Measurements from ENCODE around the gene RHBDD1.
A peak's percentile ranks its signal among the peaks of the same experiment; 100 is the strongest.

RHBDD1 gene

DNA sequence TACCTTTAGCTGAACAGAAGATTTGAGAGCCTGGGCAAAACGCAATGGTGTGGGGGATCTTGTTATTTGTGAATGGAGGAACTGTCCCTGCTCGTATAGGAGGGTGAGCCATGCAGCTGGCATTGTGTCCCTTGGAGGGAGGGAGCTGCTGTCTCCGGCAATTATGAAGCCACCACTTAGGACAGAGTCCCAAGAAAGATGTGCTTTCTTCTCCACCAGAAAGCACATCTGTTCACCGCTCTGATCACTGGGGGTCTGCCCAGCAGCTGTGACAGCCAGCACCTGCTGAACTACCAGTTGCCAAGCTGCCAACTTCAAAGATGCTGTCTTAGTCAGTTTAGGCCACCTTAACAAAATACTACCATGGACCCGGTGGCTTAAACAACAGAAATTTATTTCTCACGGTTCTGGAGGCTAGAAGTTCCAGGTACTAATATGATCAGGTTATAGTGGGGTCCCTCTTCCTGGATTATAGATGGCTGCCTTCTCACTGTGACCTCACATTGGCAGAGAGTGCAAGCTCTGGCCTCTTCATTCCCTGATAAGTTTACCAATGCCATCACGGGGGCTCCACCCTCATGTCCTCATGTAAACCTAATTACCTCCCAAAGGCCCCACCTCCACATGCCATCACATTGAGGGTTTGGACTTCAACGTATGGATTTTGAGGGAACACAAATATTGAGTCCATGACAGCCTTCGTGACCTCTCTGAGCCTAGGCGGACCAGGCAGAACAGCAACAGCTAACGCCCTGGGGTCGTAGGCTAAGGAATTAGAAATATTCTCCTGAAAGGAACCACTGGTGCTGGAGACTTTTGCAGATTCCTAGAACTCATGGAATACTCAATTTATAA, 148.3 kb downstream of the RHBDD1 start:
- DNase-seq (ENCODE audit: low spot score), result no peak

DNA sequence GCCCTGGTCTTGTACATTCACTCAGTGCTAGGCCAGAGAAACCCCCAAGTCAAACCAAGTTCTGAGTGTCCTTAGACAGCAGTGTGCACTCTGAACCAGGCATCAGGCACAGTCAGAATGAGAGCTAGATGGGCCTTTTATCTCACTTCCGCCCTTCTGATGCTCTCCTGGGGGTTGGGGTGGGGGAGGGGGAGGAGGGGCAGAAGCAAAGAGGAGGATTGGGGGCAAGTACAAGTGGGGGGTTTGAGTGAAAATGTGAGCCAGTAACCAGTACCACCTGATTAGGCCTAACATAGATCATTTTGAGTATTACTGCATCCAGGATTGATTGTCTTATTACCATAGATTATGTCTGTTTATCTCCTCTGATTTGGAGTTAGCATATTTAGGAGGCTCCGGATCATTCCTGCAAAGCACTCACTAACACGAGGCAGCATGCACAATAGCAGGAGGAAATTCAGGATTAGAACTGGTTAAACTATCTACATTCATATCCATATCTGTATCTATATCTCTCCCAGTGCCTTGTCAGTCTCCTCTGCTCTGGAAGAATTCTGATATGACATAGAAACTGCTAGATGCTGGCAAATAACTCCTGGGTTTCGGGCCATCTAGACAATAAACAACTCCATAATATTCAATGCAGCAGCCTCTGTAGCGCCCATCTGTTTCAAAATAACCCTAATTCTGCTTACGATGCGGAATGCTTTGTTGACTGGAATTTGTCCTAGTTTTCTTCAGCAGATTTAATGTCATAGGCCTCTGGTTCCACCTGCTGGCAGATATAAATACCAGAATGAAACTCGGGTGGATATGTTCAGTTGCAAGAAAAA, 149.1 kb downstream of the RHBDD1 start:
- DNase-seq (ENCODE audit: low spot score), result peak; percentile 82

DNA sequence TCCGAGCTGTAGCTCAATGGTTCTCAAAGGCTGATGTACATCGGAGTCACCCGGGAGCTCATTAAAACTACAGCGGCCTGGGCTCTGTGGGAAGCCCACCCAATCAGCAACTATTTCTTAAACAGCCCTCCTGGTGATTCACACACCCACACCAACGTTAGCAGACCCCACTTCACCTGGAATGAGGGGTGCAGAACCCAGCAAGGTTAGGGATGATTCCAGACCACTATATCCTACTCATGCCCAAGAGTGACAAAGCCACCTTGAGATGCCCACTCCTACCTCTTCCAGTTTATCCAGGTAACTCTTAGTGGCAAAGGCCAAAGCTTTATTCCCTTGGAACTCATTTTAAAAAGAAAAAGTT, 149.7 kb downstream of the RHBDD1 start:
- no peak for DNase-seq (ENCODE audit: low spot score)

DNA sequence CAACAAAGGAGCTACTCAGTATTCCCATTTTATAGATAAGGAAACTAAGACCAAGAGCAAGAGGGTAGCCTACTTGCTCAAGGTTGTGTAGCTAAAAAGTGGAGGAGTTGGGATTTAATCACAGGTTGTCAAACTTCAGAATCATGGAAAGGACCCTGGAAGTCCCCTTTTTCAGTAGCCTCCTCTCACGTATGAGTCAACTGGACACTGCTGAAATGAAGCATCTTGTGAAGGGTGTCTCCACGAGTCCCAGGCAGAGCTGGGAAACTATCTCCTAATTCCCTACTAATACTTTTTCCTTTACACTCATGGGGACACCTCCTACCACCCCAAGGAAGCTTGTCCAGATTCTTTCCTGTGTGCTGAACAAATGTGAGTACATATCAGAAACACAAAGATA, 155.8 kb downstream of the RHBDD1 start:
- no peak for DNase-seq (ENCODE audit: low spot score)

DNA sequence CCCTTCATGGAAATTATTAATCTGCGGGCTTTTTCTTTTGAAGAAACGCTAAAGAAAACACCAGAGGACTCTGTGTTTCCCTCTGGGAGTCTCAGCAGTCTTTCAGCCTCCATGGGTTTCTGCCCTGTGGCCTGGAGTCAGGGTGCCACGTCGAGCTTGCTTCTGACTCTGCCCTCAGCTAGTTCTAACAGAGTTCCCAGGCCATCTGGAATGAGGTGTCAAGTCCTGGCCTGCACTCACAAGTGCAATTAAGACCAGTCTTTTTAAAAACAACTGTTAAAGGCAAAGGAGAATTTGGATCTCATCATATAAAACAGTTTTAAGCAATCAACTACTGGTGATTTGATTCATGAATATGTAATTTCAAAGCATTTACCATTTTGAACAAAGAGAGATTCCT, 157.3 kb downstream of the RHBDD1 start:
- DNase-seq (ENCODE audit: low spot score), result no peak

DNA sequence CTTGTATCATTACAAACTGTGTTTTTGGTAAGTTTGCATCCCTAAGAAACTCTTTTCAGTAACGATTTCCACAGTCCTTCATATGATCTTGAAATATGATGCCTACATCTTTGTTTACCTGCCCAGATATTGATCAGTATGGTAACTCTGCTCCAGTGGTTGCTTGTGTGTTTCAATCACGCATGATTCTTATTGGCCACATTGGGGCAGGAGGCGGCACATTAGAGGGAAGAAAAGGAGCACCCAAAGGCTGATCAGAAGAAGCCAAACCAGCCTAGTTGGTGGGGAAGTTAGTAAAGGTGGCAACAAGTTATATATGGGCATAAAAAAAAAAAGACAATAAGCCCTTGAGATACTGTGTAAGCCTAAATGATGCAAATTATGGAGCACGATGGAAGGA, 158.9 kb downstream of the RHBDD1 start:
- no peak for DNase-seq (ENCODE audit: low spot score)

DNA sequence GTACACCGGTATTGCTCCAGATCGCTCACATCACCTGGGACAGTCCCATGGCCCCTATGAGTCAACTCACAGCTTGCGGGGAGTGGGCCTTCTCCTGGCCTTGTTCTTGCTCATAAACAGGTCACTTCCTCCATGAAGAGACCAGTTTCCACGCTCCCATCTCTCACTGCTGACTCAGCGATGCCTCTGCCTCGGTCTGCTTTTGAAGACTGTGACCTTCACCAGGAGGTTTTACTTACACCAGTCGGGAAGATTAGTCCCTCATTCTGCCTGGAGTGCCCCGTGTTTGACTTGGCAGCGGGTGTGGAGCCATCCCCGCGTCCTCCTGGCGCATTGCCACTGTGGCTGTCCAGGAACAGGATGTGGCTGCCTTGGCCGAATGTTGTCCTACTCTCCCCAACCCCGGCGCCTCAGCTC, 159.8 kb downstream of the RHBDD1 start:
- no peak for DNase-seq (ENCODE audit: low spot score)

DNA sequence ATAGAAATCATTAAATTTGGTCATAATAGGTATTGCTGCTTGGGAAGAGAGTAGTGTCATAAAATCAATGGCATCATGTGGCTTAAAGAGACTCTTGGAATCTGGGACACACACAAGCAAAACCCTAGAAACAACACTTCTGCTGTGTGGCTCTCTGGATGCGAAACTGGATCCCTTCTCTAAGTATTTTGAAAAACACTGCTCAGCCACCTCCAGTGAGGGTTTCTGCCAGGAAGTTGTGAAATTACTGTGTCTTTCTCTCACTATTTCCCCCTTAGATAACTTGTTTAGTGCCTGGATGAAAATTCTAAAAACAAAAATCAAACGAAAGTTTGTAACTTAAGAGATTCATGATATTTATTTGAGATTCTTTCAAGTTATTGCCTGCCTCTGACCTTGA, 163.8 kb downstream of the RHBDD1 start:
- no peak for DNase-seq (ENCODE audit: low spot score)

DNA sequence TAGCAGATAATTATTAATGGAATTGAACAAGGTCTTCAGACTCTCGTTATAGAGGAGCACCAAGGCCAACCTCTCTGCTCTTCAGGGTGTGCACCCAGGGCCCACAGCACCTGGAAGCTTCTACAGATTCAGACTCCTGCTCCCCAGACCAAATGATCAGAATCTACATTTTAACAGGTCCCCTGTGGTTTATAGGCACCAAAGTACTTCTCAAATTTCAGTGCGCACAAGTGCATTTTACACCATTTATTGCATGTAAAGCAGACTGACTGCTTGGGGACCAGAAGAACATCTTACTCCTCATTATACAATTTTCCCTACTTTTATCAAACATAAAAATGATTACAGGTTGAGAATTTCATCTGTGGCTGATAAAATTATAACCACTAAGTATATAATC, 164.3 kb downstream of the RHBDD1 start:
- no peak for DNase-seq (ENCODE audit: low spot score)

DNA sequence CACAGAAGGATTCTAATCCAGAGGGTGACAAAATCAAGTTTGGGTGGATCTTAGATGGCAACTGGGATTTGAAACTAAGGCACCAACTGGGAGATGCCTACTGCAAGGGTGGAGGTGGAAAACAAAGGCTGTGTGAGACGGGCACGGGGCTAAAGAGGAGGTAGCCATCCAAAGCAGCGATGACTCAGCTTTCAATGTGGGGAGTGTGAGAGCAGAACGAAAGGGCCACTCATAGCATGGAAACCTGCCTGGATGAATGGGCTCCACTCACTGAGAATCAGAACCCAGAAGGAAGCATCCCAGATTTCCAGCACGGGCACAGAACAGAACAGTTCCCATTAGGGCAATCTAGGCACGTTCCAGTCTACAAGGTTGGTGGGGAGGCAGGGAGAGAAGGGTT, 168.6 kb downstream of the RHBDD1 start:
- DNase-seq (ENCODE audit: low spot score), result no peak

DNA sequence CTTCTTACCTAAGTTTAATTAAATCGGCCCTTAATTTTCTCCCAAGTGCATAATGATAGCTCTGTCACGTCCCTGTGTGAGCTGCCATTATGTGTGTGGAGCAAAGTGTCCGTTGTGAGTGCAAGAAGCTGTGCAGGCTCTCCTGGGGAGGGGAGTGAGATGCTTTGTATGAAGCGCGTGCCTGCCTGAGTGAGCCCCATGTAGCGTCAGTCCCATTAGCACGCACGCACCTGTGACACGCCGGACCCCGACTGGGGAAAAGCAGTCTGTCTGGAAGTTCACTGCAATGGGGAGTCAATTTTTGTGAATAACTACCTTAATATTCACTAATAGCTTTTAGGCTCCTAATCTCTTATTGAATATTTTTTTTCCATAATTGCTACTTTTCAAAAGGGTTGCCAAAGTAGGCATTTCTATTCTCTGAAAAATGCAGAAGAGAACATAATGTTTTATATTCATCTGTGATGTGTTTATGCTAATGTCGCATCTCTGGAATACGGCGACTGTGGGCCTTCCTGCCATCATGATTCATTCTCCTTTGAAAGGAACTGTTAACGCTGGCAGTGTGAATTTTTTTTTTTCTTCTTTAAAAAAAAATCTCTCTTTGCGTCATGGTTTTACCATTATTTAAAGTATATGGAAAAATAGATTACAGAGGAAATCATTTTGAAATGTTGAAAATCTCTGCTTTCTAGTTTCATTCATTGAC, 170.5 kb downstream of the RHBDD1 start:
- no peak for DNase-seq (ENCODE audit: low spot score)

DNA sequence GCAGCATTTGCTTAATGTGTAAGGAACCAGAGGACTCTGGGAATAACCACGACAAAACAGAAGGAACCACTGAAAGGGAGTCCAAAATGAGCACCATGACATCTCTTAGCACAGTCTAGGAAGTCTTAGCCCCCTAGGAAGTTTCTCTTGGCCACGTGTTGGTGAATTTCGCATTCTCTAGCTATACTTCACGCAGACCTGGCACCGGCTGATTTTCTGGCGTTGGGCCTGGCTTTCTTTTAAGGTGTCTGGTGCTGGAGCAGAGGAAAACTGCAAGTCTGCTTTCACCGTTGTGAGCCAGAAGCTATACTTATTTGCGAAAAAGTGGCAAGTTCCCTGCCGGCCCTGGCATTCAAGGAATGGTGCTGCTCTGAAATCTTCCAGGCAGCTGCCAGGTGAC, 171.3 kb downstream of the RHBDD1 start:
- no peak for DNase-seq (ENCODE audit: low spot score)

DNA sequence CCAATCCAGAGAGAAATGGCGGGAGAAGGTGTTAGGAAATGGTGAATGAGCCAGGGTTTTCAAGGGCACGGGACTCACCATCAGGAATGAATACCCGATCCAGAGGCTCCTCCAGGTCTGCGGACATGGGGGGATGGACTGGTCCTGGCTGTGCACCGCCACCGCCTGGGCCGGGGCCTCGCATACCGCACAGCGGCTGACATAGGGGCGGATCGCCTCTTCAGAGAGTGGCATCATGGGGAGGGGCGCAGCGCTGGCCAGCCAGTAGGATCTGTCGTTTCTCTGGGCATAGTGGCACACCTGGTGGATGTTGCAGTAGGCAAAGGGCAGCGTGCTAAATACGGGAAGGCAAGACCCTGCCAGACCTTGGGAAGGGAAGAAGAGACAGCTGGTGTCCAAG, 172.1 kb downstream of the RHBDD1 start:
- DNase-seq (ENCODE audit: low spot score), result no peak

DNA sequence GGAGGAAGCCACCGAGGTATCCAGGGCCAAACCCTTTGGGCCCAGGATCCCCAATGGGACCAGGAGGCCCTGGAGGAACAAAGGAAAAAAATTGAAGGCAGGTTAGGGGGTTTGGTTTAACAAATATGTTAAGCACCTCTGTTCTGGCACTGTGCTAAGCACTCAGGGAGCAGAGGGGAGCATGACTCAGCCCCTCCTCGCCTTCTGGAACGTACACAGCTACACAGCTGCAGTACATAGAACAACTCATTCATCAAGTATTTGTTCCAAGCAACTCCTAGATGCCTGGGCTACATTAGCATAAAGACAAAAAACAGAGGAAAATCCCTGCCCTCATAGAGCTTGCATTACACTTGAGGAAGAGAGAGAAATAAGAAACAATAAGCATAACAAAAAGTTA, 174.6 kb downstream of the RHBDD1 start:
- DNase-seq (ENCODE audit: low spot score), result no peak

DNA sequence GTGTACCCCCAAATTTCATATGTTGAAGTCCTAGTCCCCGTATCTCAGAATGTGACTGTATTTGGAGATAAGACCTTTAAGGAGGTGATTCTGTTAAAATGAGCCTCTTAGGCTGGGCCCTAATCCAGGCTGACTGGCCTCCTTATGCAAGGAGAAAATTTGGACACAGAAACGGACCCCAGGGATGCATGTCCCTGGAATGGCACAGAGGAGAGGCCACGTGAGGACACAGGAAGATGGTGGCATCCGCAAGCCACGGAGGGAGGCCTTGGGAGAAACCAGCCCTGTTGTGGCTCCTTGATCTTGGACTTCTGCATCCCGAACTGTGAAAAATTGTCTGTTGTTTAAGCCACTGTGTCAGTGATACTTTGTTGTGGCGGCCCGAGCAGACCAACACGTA, 177.5 kb downstream of the RHBDD1 start:
- DNase-seq (ENCODE audit: low spot score), result no peak

DNA sequence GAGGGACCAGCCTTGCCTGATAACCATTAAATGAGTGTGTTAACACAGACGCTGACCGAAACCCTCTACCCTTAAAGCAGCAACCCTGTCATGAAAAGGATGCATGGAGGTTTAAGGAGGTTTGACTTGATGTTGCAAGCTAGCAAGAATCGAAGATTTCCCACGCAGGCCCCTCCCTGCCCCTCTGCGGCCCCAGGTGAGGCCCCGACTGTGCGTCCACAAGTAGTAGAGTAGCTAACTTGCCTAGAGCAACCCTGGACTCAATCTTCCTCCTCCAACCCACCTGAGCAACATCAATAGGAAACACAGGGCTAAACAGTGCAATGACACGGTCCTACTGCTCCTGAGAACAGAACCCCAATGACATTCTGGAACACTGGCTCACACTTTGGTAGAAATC, 178.0 kb downstream of the RHBDD1 start:
- no peak for DNase-seq (ENCODE audit: low spot score)

DNA sequence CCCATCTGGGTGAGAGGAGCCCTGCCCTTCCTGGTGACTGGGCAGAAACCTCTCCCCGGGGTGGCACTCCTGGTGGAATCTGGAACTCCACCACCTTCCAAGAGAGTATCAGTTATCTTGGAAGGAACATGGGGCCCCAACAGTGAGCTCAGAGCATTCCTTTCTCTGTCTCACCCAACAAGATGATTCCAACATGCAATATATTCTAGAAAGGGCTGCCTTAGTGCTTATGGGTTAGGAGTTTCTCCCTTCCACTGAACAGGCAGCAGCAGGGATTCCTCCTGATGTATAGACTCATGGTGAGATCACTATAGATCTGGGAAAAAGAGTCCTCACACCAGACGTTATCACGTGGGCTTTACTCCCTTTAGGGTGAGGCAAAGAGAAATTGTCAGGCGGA, 181.0 kb downstream of the RHBDD1 start:
- DNase-seq (ENCODE audit: low spot score), result no peak

DNA sequence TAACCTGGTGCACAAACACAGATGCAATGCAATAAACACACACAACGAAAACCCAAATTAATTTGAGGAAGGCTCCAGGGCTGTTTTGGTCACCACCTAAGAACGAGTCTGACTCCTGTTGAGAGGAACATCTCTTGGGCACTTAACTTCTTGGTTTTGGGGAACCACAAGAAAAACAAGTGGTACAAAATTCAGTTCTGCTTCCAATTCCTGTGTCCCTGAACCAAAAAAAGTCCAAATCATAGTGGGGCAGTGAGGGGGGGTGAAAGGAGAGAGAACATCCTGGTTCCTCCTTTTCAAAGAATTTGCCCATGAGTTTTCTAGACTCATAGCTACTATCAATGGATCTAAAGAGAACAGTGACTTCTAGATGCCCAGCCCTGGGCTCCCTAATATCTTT, 184.6 kb downstream of the RHBDD1 start:
- no peak for DNase-seq (ENCODE audit: low spot score)

DNA sequence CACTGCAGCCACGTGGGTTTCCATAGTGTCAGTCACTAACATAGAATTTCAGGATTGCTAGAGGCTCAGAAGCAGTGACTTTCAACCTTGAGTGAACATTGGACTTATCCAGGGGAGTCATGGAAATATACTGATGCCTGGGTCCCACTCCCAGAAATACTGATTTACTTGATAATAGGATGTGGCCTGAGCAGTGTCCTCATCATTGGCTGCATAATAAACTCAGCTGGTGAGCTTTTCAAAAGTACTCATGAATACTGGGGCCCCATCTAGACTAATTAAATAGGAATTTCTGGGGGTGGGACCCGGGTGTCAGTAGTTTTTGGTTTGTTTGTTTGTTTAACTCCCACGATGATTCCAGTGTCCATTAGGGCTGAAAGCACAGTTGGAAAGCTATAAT, 186.8 kb downstream of the RHBDD1 start:
- no peak for DNase-seq (ENCODE audit: low spot score)

DNA sequence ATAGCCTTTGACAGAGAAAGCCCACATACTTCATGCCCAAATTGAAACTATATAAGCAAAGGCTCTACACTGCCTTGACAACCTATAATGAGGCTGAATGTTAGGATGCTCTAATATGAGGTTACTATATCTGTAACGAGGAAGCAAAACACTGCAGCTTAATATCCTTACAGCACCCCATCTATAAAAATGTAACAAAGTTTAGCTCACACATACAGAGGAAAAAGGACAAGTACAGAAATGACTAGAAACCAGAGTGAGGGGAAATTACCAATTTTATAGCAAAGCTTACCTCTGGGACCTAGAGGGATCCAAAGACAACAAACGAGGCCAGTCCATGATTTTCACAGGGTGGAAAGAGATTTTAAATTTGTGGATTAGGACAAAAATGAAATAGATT, 189.7 kb downstream of the RHBDD1 start:
- no peak for DNase-seq (ENCODE audit: low spot score)

DNA sequence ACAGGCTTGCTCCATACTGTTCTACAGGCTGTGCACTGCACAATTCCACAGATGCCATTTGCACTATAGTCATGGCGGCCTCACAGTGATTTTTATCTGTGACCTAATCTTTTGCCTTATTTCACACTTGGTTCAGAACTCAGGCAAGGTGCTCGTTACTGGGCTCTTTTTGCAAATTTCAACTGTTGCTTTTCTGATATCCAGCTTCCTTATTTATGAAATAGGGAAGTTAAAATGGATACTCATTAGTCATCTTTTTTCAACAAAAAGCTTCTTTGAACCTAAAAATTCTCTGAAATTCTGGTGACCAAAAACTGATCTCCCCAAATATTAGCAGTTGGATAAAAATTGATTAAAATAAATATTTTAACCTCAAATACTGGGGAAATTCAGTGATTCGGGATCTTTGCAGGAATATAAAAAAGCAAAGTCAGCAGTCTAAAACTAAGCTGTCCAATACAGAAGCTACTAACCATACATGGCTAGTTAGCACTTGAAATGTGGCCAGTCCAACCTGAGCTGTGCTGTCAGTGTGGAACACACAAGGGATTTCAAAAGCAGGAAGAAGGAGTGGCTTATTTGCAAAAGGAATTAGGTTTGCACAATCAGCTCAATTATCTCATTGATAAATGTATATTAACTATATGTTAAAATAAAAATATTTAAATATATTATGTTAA, 193.7 kb downstream of the RHBDD1 start:
- no peak for DNase-seq (ENCODE audit: low spot score)

DNA sequence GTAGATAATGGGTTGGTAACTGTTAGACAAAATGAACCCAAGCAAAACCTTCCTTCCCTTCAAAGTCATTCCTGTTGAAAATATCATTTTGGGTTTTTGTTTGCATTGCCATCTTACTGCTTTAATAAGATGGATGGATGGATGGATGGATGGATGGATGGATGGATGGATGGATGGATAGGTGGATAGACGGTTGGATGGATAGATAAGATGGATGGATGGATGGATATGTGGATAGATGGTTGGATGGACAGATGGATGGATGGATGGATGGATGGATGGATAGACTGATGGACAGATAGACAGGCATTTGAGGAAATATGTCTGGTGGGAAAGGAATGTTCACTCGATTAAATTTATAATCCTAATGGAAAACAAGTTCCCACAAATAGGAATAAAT, 194.9 kb downstream of the RHBDD1 start:
- no peak for DNase-seq (ENCODE audit: low spot score)
